GM15510 (cell line): ENCODE results near the gene IKZF3.

Experiments
- POLR2A ChIP-seq: IDR thresholded peaks from 3 replicates; pipeline ENCODE4 v1.6.1; 2011; ENCODE audit warnings: borderline replicate concordance; ENCODE audit not compliant: insufficient read length; ENCODE audit errors: extremely low read depth

The IKZF3 gene

DNA sequence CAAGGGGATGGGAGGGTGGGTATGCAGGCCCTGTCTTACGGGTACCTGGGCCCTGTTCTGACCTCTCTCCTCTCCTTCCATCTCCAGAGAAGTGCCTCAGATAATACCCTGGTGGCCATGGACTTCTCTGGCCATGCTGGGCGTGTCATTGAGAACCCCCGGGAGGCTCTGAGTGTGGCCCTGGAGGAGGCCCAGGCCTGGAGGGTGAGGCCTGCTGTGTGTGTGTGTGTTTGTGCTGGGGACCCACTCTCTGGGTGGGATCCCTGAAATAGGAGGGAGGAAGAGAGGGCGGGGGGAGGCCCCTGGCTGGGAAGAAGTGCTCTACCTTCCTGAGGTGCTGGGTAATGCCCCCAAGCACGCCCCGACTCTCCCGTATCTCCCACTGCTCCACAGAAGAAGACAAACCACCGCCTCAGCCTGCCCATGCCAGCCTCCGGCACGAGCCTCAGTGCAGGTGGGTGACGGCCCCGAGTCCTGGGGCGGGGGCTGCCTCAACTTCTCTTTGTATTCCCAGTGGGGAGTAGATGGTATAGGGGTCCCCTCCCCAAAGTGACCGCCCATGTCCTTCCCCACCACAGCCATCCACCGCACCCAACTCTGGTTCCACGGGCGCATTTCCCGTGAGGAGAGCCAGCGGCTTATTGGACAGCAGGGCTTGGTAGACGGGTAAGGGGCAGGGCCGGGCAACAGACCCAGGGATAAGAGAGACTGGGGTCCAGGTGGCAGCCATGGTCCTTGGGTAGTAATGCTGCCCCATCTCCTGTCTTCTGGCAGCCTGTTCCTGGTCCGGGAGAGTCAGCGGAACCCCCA, 118.6 kb downstream of the IKZF3 start:
- TF ChIP-seq POLR2A: no peak

DNA sequence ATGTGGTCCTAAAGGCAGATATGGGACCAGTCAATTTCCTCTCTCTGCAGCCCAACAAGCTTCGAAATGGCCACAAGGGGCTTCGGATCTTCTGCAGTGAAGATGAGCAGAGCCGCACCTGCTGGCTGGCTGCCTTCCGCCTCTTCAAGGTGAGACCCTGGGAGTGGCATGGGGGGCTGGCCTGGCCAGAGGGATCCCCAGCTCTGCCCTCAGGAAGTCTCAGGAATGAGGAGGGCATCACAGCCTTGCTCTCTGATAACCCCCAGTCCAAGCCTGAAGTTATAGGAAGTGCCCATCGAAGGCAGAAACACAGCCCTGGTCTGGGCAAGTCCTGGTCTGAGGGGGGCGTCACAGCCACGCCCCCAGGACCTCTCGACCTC, 119.3 kb downstream of the IKZF3 start:
- TF ChIP-seq POLR2A: no peak

DNA sequence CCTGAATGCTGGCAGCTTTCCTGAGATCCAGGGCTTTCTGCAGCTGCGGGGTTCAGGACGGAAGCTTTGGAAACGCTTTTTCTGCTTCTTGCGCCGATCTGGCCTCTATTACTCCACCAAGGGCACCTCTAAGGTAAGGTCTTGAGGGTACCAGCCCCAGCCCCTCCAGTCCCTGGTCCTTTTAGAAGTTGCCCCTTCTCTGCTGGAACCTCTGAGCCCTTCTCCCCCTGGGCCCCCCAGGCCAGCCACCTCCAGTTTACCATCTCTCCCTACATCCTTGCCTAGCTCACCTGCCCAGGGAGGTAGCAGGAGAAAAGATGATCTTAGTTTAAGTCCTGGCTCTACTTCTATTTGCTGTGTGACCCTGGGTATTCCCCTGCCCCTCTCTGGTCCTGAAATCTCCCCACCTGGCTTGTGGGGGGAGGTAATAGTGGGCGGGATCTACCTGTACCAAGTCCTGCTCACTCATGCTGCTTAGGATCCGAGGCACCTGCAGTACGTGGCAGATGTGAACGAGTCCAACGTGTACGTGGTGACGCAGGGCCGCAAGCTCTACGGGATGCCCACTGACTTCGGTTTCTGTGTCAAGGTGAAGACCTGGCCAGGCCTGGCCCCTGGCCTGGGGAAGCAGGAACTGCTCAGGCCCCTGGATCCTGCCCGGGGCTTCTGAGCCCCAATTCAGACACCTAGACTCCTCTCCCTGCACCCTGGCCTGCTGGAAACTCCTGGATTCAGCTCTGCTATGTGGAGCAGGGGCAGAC, 119.9 kb downstream of the IKZF3 start:
- no peak for TF ChIP-seq POLR2A

DNA sequence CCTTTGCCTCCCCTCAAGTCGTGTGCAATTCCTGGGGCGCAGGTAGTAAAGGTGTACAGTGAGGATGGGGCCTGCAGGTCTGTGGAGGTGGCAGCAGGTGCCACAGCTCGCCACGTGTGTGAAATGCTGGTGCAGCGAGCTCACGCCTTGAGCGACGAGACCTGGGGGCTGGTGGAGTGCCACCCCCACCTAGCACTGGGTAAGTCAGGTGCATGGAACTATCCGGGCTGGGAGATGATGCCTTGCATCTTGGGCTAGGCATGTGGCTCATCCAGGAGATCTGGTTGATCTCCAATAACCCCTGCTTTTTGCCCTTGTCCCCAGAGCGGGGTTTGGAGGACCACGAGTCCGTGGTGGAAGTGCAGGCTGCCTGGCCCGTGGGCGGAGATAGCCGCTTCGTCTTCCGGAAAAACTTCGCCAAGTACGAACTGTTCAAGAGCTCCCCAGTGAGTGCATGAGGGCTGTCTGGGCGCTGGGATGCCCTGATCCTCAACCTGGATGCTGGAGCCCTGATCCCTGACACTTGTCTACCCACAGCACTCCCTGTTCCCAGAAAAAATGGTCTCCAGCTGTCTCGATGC, 121.2 kb downstream of the IKZF3 start:
- TF ChIP-seq POLR2A: no peak

DNA sequence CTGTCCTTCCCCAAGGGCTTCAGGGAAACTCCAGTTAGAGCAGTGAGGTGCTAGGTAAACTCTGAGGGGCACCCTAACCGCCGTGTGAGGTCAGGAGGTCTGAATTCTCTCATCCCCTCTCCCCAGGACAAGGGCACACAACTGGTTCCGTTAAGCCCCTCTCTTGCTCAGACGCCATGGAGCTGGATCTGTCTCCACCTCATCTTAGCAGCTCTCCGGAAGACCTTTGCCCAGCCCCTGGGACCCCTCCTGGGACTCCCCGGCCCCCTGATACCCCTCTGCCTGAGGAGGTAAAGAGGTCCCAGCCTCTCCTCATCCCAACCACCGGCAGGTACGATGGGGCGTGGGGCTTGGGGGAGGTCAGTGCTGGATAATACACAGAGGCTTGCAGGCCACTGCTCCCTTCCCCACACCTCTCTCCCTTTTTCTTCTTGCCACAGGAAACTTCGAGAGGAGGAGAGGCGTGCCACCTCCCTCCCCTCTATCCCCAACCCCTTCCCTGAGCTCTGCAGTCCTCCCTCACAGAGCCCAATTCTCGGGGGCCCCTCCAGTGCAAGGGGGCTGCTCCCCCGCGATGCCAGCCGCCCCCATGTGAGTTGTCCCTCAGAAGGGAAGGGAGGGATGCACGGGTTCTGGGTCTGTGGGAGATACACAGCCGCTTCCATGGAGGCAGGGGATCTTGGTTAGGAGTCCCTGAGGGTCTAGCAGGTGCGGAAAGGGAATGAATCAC, 121.8 kb downstream of the IKZF3 start:
- TF ChIP-seq POLR2A: no peak

DNA sequence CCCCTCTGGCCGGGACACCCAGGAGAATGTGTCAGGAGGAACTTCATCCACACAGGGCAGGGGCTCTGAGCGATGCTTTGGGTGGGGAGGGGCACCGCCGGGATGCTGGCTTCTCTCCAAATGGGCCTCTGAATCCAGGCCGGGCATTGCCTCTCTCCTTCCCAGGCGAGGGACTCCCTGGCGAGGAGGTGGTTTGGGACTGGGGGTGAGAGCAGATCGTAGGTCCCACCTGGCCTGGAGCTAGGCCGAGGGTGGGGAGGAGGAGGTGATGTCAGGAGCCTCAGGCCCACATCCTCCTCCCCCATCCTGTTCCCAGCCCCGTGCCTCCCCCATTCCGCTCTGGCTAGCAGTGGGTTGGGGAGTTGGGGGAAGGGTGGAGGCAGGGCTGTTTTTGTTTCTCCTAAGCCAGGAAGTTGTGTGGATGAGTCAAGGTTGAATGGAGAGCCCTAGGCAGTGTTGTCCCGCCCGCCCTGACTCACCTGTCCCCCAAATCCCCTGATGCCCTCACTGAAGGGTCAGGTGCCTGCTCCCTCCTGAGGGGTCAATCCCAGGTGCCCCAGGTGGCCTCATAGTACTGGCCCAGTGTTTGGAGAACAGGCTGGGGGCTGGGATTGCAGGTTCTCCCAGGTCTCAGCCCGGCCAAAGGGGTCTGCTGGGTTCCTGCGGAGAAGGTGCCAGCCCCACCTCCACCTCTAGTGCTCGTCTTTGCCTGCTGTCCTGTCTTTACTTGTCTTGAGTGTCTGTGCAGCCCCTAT, 123.6 kb downstream of the IKZF3 start:
- no peak for TF ChIP-seq POLR2A

DNA sequence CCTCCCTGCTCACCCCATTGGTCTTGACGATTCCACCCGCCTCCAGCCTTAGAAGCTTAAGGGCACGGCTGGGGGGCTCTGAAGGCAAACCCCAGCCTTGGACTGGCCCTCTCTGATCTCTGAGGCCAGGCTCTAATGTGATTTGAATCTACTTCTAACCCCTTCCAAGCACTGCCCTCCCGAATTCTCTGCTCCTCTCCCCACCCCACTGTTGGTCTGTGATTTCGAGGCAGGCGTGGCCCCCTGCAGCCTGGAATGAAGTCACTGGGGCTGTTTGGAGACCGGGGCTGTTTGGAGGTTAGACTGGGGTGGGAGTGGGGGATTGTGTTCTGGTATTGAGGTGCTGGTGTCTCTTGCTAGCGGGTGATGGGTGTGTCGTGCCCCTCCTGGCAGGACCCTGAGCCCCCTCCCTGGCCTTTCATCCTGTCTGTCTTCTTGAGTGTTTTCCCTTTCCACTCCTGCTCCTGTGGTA, 124.2 kb downstream of the IKZF3 start:
- TF ChIP-seq POLR2A: no peak

DNA sequence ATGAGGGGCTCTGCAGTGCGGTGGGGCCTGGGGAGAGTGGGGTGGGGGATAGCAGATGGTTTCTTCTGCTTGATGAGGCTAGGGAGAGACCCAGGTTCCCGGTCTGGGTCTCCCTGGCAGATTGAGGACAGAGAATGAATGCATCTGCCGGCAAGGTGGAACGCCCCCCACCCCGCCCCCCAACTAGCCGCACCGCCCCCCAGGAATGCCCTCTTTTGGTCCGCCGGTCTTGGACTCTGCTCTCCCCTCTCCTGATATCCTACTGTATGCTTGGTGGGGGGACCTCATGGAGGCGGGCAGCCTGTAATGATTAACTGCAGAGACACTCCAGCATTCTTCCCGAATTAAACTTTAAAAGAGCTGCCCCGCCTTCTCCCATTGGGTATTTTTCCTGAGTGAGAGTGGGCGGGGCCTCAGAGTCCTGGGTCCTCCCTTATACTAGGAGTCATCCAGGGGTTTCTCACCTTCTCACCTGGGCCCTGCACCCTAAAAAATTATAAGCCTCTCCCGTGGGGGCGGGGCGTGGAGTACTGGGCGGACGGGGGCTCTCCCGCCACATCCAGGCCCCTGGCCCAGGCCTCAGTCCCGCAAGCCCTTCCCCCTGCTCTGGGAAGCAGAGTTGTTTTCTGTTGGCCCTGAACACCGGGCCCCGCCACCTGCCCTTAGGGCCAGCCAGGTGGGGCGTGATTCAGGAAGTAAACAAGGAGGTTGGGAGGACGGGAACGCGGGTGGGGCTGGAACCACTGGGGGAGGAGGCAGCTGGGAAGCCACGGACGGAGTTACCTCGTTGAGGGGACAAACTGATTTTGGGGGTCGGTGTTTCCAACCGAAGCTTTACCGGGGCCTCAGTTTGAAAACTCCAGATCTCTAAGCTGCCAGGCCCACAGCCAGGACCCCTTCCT, 124.9 kb downstream of the IKZF3 start:
- no peak for TF ChIP-seq POLR2A

DNA sequence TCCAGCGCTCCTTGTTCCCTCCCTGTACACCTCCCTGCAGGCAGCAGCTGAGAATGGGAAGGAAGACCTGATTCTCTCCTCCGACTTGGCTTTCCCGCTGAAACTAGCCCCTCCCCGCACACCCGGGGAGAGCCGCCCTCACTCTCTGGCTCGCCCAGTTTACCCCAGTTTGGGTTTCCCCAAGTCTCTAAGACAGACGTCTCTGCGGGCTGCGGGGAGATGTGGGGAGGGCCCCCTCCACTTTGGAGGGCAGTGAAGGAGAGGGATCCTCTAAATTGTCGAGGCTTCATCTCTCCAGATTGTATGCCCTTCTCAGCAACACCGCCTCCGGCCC, 125.6 kb downstream of the IKZF3 start:
- no peak for TF ChIP-seq POLR2A

DNA sequence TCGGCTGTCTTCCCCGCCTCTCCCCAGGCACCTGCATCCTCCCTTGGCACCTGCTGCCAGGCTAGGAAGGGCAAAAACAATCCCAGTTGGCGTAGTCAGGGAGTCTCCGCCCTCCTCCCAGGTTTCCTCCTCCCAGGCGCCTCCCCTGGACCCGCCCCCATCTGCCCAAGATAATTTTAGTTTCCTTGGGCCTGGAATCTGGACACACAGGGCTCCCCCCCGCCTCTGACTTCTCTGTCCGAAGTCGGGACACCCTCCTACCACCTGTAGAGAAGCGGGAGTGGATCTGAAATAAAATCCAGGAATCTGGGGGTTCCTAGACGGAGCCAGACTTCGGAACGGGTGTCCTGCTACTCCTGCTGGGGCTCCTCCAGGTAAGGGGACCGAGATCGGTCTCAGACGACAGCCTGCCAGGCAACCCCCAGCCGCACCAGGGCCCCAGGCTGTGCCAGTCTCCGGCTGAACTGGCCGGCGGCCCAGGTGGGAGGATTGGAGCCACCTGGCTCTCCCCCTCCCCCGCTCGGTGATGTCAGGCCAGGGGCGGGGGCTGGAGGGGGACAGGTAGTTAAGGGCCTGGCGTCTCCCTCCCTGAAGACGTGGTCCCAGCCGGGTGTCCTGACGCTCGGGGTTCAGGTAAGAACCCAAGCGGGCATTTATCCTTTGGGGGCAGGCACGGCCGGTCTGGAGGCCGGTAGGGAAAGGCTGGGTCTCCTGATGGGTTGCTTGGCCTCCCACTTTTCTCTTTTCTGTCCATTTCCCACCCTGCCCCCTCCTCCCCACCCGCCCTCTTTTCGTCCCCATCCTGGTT, 126.1 kb downstream of the IKZF3 start, which contains the start of gene GRB7:
TSS of gene GRB7 (plus strand) at position 179 of the 808 bp plus-strand sequence. CDS start 4,364 bp downstream, outside the sequence.
- TF ChIP-seq POLR2A: no peak

DNA sequence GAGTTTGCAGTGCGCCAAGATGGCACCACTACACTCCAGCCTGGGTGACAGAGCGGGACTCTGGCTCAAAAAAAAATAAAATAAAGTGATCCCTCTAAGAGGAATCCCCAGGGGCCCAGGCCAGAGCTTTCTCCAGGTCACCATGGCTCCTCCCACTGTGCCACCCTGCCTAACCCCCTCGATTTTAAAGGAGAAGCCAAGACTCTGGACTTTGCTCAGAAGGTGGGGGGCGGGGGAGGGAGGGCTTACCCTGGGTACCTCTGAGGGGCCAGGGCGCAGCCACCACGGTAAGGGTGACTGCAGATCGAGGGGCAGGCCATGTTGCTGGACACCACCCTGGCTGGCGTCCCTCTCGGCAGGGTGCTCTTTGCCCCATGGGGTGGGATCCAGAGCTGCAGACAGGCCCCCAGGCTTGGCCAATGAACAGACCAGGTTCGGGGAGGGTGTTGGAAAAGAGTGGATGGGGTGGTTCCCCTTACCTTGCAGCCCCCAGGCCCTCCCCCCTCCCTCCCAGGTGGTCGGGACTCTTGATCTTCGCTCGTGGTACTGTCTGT, 126.8 kb downstream of the IKZF3 start:
- no peak for TF ChIP-seq POLR2A
